DOHH2 (cell line): ENCODE data around the gene NKAIN2.

Source experiments
- H3F3A ChIP-seq: fragments of 200-600 bp; sonication (generic), shearing (Covaris generic); 2 replicates; pipeline ENCODE4 v1.6.0; 2016; ENCODE audit warnings: antibody characterized with exemption, mild to moderate bottlenecking; ENCODE audit not compliant: control insufficient read depth, insufficient read depth
- H3K27ac ChIP-seq: fragments of 200-600 bp; sonication (generic); 2 replicates; pipeline ENCODE4 v1.5.1; 2014; ENCODE audit warnings: low read depth, mild to moderate bottlenecking, low read length, moderate library complexity
- H3K27me3 ChIP-seq: fragments of 200-600 bp; sonication (generic); 2 replicates; pipeline ENCODE4 v1.6.1; 2014; ENCODE audit warnings: mild to moderate bottlenecking, low read length, mixed read lengths; ENCODE audit not compliant: control insufficient read depth
- H3K36me3 ChIP-seq: fragments of 200-600 bp; sonication (generic); 2 replicates; pipeline ENCODE4 v1.6.1; 2014; ENCODE audit warnings: mild to moderate bottlenecking, low read length, moderate library complexity, mixed read lengths; ENCODE audit not compliant: control insufficient read depth
- H3K4me1 ChIP-seq: fragments of 200-600 bp; sonication (generic); 2 replicates; pipeline ENCODE4 v1.6.1; 2014; ENCODE audit warnings: mild to moderate bottlenecking, low read length, mixed read lengths; ENCODE audit not compliant: control insufficient read depth
- H3K4me2 ChIP-seq: fragments of 200-600 bp; sonication (generic); 2 replicates; pipeline ENCODE4 v1.6.0; 2014; ENCODE audit warnings: mild to moderate bottlenecking, low read length, moderate library complexity
- H3K4me3 ChIP-seq: fragments of 200-600 bp; sonication (generic); 2 replicates; pipeline ENCODE4 v1.5.1; 2014; ENCODE audit warnings: mild to moderate bottlenecking, low read length, mixed read lengths
- H3K79me2 ChIP-seq: fragments of 200-600 bp; sonication (generic); 2 replicates; pipeline ENCODE4 v1.6.1; 2014; ENCODE audit warnings: mild to moderate bottlenecking, low read length, mixed read lengths; ENCODE audit not compliant: control insufficient read depth
- H3K9me2 ChIP-seq: fragments of 200-600 bp; sonication (generic); replicated peaks from 2 replicates; pipeline ENCODE4 v1.6.1; 2014; ENCODE audit warnings: mild to moderate bottlenecking, low read length, mixed read lengths; ENCODE audit not compliant: control insufficient read depth
- H3K9me3 ChIP-seq: fragments of 200-600 bp; sonication (generic); 2 replicates; pipeline ENCODE4 v1.6.1; 2014; ENCODE audit warnings: antibody characterized with exemption, low read length, mixed read lengths; ENCODE audit not compliant: control insufficient read depth, insufficient read depth
- H4K20me1 ChIP-seq: fragments of 200-600 bp; sonication (generic); 2 replicates; pipeline ENCODE4 v1.6.0; 2014; ENCODE audit warnings: low read depth, mild to moderate bottlenecking, antibody characterized with exemption, low read length, moderate library complexity; ENCODE audit not compliant: control insufficient read depth, insufficient read depth
- EZH2phosphoT487 ChIP-seq: fragments of 200-600 bp; sonication (generic); IDR thresholded peaks from 2 replicates; pipeline ENCODE4 v1.6.1; 2017; ENCODE audit warnings: borderline replicate concordance, mild to moderate bottlenecking, antibody characterized with exemption, low read length, moderate library complexity, mixed read lengths
- TF ChIP-seq, protein P1 (sequence below): fragments of 200-600 bp; sonication (generic); IDR thresholded peaks from one replicate; pipeline ENCODE4 v1.5.1; 2014; ENCODE audit warnings: antibody characterized with exemption, mild to moderate bottlenecking, low read depth, low read length; ENCODE audit not compliant: poor library complexity, severe bottlenecking

Gene NKAIN2

DNA sequence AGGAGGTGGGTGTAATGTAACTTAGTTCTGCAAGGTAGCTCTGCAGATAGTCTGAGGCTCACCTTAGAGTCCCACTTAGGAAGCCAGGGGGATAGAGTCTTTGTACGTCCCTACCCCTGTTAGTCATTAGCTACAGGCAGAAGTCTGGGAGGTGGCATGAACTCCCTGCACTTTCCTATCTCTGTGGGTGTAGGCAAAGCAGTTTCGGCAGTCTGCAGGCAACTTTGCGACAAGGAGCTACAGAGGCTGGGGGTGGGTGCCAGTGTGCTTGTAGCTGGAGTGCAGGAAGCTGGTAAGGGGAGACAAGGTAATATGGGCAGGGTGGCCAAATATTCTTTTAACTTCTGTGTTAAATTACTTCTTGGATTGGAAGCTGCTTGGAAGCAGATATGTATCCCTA lies 45.7 kb downstream of the NKAIN2 start:
- no peaks in the 10 kb centered on the region for H3F3A ChIP-seq
- no peaks in the 10 kb centered on the region for H3K36me3 ChIP-seq
- no peaks in the 10 kb centered on the region for H3K27me3 ChIP-seq
- H3K4me2 ChIP-seq = no peak overlapping the region
- no peaks in the 10 kb centered on the region for H3K4me1 ChIP-seq
- TF ChIP-seq, protein P1, sequence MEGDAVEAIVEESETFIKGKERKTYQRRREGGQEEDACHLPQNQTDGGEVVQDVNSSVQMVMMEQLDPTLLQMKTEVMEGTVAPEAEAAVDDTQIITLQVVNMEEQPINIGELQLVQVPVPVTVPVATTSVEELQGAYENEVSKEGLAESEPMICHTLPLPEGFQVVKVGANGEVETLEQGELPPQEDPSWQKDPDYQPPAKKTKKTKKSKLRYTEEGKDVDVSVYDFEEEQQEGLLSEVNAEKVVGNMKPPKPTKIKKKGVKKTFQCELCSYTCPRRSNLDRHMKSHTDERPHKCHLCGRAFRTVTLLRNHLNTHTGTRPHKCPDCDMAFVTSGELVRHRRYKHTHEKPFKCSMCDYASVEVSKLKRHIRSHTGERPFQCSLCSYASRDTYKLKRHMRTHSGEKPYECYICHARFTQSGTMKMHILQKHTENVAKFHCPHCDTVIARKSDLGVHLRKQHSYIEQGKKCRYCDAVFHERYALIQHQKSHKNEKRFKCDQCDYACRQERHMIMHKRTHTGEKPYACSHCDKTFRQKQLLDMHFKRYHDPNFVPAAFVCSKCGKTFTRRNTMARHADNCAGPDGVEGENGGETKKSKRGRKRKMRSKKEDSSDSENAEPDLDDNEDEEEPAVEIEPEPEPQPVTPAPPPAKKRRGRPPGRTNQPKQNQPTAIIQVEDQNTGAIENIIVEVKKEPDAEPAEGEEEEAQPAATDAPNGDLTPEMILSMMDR = no peak
- no peak for TF ChIP-seq EZH2phosphoT487
- no peaks in the 10 kb centered on the region for H4K20me1 ChIP-seq
- H3K9me2 ChIP-seq = no peaks in the 10 kb centered on the region
- no peak overlapping the region for H3K4me3 ChIP-seq
- H3K27ac ChIP-seq = no peak overlapping the region
- H3K9me3 ChIP-seq = no peaks in the 10 kb centered on the region
- no peaks in the 10 kb centered on the region for H3K79me2 ChIP-seq

DNA sequence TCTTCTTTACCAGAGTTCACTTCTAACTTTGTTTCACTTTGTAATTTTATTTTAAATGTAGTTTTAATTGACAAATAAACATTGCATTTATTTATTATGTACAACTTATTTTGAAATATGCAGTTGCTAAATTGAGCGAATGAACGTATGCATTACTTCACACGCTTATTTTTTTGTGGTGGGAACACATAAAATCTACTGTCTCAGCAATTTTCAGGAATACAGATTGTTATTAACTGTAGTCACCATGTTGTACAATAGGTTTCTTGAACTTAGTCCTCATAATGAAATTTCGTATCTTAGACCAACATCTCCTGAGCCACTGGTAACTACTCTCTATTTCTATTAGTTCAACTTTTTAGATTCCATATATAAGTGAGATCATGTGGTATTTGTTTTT lies 46.9 kb downstream of the NKAIN2 start:
- Histone ChIP-seq H3K9me3 (no peaks in the 10 kb centered on the region), H3K27ac (no peak overlapping the region), H3K79me2 (no peaks in the 10 kb centered on the region), H3K4me3 (no peak overlapping the region), H3F3A (no peaks in the 10 kb centered on the region), H4K20me1 (no peaks in the 10 kb centered on the region), H3K27me3 (no peaks in the 10 kb centered on the region), H3K36me3 (no peaks in the 10 kb centered on the region), H3K9me2 (no peaks in the 10 kb centered on the region), H3K4me1 (no peaks in the 10 kb centered on the region), H3K4me2 (no peak overlapping the region)
- TF ChIP-seq EZH2phosphoT487 = no peak
- TF ChIP-seq, protein P1 = no peak

DNA sequence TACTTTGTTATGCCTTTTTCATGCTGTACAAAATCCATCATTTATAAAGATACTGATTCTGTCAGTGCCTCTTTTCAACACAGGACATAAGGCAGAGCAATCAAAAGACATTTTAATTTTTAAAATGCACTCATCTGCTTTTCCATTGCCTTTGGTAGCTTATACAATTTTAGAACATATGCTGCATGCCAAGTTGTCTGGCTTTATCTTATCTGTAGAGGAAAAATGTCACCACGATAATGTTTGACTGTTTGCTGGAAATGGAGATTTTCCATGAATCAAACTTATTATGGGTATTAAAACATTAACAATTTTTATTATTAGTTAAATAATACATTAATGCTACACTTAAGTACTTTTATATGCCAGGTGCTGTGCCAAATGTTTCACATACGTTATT lies 50.5 kb downstream of the NKAIN2 start:
- Histone ChIP-seq H3K79me2 (no peaks in the 10 kb centered on the region), H3K27me3 (no peaks in the 10 kb centered on the region), H3F3A (no peaks in the 10 kb centered on the region), H4K20me1 (no peaks in the 10 kb centered on the region), H3K9me3 (no peaks in the 10 kb centered on the region), H3K4me3 (no peak overlapping the region), H3K9me2 (no peaks in the 10 kb centered on the region), H3K4me2 (no peak overlapping the region), H3K36me3 (no peaks in the 10 kb centered on the region), H3K4me1 (no peaks in the 10 kb centered on the region), H3K27ac (no peak overlapping the region)
- TF ChIP-seq, protein P1 = no peak
- TF ChIP-seq EZH2phosphoT487 = no peak

DNA sequence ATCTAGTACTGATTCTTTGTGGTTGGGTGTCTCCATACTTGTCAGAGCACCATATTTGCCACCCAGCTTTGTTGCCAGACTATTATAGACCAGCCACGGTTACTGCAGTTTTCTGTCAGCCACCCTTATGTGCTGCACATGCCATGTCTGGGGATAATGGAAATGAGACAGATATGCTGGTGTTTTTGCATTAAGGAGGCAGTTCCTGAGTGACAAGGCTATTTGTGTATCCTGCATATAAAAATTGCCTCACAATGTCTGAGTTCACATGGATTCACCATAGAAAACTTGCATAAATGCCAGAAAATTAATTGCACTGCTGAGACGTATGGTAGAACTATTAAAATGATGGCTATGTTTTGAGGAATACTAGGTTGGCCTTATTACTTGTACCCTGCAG lies 51.8 kb downstream of the NKAIN2 start:
- no peak overlapping the region for H3K4me2 ChIP-seq
- no peaks in the 10 kb centered on the region for H3K27me3 ChIP-seq
- no peaks in the 10 kb centered on the region for H3K9me2 ChIP-seq
- no peak for TF ChIP-seq EZH2phosphoT487
- TF ChIP-seq, protein P1 = no peak
- no peaks in the 10 kb centered on the region for H3K9me3 ChIP-seq
- no peaks in the 10 kb centered on the region for H3K36me3 ChIP-seq
- H3K27ac ChIP-seq = no peak overlapping the region
- H3K4me3 ChIP-seq = no peak overlapping the region
- no peaks in the 10 kb centered on the region for H4K20me1 ChIP-seq
- no peaks in the 10 kb centered on the region for H3K79me2 ChIP-seq
- no peaks in the 10 kb centered on the region for H3K4me1 ChIP-seq
- no peaks in the 10 kb centered on the region for H3F3A ChIP-seq
